Measurements from ENCODE around the gene CDH22.

Gene CDH22

DNA sequence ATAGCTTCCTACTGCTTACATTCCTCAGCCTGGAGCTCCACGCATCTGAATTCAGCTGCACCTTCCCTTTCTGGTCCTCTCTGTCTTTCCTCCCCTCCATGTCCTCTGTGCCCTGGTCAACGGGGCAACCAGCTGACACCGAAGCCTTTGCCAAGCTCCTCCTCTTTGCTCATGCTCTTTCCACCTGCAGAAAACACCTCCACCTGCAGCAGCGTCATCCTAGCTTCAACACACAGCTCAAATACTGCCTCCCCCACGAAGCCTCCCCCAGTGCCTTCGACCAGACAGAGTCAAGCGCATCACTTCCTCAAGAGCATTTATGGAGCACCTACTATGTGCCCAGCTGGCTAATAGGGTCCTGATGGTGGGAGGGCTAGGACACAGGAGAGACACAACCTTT, 9.2 kb downstream of the CDH22 start:
- no peak for DNase-seq (ENCODE audit: low read depth in 3 of 3)

DNA sequence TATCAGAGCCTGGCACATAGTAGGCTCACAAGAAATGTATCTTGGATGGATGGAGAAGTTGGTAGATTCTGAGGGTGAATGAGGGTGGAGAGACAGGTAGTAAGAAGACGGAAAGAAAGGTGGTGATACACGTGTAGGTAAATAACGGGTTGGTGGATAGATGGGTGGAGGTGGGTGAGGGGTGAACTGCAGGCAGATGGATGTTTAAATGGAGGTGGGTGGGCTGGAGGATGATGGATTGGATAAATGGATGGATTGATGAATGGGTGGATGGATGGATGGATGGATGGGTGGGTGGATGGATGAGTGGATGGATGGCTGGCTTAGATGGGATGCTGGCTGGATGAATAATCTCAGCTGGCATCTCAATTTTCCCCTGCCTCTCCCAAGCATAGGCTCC, 9.9 kb downstream of the CDH22 start:
- DNase-seq (ENCODE audit: low read depth in 3 of 3): no peak

DNA sequence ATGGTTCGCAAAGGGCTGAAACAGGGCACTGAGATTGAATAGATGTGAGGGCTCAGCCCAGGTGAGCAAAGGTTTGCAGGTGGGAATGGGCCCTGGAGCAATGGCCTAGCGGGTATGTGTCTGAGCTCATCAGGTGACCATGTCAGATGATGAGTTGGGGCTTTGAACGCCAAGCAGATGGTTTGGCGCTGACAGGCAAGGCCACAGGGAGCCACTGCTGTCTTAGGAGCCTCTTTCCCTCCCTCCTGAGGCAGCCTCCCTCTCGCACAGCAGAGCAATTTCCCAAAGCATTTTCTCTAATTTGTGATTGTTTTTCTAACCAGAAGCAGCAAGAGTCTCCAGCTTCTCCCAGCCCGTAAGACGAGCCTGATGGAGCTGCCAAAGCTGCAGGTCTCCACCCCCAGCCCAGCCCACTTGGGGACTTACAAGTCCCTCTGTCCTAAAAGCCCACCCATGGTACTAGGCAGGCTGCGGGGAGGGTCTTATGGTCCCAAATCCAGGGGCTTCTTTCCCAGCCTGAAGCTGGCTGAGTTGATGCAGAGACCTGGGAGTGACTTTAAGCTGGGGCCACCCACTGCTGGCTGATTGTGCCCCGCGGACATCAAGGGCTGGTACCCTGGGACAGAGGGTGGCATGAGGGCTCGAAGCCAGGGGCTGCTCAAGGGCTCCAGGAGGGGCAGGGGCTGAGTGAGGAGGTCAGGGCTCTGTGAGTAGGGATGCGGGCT, 11.6 kb downstream of the CDH22 start:
- no peak for DNase-seq (ENCODE audit: low read depth in 3 of 3)

GRCh38 chr20:46293084-46293483, 15.2 kb downstream of the CDH22 start:
- DNase-seq (ENCODE audit: low read depth in 3 of 3): no peak

DNA sequence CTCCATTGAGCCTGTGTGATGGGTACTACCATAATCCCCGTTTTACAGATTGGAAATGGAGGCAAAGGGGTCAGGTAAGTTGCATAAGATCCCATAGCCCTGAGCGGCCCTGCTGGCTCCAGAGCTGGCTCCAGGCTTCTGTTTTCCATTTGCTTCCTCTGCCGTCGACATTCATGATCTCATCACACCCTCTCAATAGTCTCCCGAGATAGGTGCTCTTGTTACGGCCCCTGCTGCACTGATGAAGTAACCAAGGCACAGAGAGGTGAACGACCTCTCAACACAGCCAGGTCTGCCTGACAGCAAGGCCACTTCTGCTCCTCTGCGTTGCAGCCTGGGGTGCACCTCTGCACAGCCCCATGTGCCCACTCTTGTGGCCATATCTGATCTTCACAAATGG, 16.9 kb downstream of the CDH22 start:
- no peak for DNase-seq (ENCODE audit: low read depth in 3 of 3)

DNA sequence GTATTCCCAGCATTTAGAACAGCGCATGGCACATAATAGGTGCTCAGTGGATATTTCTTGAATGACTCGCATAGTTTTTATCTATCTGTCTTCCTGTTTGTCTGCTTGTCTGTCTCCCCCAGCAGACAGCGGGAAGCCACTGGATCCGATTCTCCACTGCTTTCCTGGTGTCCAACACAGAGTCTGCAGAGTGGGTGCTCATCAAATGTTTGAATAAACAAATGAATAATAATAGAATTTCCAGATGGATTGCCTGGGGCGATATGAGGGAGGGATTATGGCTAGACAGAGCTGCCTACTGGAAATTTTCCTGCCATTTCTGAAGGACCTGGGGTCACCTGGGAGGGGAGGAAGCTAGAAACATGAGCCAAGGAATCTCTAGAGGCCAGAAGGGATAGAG, 18.9 kb downstream of the CDH22 start:
- no peak for DNase-seq (ENCODE audit: low read depth in 3 of 3)

GRCh38 chr20:46286977-46287376, 21.3 kb downstream of the CDH22 start:
- DNase-seq (ENCODE audit: low read depth in 3 of 3): no peak

GRCh38 chr20:46286382-46286781, 21.9 kb downstream of the CDH22 start:
- no peak for DNase-seq (ENCODE audit: low read depth in 3 of 3)

DNA sequence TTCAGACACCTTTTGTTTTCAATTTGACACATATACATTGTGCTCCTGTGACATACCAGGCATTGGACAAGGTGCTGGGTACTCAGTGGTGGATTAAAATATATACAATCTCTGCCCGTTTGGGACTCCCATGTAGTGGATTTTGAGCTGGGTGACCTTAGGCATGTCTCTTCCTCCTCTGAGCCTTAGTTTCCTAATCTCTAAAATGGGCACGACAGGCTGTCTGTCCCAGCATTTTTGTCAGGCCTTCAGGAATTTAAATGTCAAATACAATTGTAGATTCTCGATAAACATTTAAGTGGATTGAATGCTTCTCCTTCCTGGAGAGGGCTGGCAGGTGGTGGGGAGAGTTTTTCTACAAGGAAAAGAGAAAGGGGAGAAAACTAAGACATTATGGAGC, 22.6 kb downstream of the CDH22 start:
- DNase-seq (ENCODE audit: low read depth in 3 of 3): no peak

- no peak for DNase-seq (ENCODE audit: low read depth in 3 of 3)
These were observed 23.2 kb downstream of the CDH22 start for GRCh38 chr20:46285072-46285471.

DNA sequence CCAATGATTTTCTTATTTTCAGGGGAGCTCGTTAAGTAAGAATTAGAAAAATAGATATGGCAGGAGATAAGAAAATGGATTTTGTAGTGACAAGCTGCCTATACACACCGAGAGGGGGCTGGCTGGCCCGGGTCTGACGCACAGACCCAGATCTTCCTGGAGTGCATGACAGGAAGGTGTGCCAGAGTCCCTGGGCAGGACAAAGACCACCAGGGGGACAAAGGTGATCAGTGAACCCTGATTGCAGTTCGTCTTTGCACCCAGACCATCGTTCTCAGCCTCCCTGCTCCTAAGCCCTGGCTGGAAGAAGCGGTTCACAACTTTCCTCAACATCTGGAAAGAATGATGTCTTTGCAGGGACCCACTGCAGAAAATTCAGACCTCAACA, 24.3 kb downstream of the CDH22 start:
- DNase-seq (ENCODE audit: low read depth in 3 of 3): no peak

DNA sequence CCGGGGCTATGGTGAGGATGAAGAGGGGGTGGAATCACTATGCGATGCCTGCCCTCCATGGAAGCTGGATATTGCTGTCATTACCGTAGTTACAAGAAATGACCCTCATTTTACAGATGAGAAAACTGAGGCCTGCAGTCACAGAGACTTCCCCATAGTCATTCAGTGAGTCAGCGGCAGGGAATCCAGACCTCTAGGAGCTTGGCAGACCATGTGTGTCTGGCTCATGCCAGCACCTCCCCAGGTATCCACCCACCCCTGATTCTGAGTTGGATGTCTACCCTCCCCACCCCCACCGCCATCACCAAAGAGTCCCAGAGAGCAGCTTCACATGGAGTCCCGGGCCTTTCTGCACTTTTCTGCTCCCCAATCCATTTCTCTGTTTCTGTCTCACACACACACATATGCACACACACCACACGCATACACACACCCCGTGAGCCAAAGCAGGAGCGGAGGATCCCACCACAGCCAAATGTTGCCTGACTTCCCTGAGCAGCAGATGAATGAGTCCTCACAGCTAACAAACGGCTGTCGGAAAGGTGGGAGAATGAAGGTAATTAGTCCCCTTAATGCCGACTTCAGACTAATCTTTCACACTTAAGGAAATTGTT, 24.8 kb downstream of the CDH22 start:
- no peak for DNase-seq (ENCODE audit: low read depth in 3 of 3)

DNA sequence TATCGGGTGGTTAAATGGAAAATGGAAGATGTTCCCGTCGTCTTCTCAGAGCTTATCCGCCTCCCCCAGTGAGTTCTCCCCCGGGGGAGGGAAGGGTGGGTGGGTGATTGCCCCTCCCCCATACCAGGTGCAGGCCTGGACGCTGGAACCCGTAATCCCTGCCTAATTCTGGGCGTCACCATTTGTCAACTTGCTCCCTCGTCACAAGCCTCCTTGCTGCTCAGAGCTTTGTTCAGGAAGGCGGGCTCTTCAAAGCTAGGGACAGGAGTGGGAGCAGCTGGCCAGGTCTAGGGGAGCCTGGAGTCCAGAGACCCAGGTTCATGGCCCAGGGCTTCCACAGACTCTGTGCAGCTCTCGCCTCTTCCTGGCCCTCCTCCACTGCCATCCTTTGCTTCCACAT, 25.6 kb downstream of the CDH22 start:
- DNase-seq (ENCODE audit: low read depth in 3 of 3): no peak

DNA sequence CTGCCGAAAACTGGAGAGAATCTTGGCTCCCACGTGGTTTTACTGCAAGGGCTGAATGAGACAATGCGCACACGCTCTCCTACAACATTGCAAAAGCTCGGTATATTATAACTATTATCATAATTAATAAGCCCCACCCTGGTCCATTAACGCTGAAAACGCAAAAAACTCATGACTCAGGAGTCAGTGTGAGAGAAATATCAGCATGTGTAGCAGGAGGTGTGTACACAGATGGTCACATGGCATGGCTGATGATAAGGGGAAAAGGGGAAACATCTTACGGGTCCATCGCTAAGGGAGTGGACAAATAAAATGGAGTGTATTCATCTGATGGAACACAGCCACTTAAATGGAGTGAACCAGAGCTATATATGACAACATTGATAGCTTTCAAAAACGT, 29.2 kb downstream of the CDH22 start:
- DNase-seq (ENCODE audit: low read depth in 3 of 3): no peak

GRCh38 chr20:46277602-46278001, 30.7 kb downstream of the CDH22 start:
- no peak for DNase-seq (ENCODE audit: low read depth in 3 of 3)

DNA sequence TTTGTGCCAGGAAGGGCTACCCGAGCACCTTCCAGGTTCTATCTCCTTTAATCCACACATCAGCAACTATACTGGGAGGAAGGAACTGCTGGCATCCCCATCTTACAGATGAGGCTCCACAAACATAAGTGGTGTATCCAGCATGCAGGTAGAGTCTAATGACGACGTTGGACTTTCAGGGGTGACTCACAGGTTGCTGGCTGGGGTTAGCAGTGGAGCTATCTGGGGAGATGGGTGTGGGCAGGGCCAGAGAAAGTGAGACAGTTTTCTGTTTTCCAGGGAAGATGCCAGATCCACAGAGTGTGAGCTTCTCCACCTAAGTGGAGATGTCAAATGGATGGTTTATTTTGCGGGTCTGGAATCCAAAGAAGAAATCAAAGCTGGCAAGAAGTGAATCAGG, 31.8 kb downstream of the CDH22 start:
- no peak for DNase-seq (ENCODE audit: low read depth in 3 of 3)

DNA sequence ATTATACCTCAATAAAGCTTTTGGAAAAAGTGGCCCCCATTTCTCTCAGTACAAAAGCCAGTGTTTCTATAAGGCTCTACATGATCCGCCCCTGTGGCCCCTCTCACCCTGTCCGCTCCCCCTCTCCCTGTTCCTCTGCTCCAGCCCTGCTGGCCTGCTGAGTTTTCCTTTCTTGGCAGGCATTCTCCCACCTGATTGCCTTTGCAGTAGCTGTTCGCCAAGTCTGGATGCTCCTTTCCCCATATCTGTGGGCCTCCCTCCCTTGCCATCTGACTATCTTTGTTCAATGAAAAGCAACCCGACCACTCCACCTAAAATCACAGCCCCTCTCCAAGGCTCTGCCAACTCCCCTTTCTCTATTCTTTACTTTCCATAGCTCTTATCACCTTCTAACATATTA, 33.2 kb downstream of the CDH22 start:
- DNase-seq (ENCODE audit: low read depth in 3 of 3): no peak

DNA sequence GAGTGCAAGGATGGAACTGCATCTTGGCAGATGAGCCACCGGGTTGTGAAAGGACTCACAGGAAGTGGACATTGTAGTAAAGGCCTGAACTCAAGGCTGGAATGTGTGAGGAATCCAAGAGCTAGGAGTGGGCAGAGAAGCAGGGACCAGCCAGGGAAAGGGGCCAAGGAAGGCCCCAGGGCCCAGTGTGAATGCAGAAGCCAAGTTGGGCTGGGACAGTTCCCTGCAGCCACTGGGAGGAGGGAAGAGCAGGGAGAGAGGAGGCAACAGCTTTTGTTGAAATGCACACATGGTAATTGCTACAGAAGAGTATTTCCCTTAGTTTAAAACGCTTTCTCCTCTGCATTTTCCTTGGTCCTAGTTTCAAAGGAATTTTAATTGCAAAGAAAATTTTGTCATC, 34.6 kb downstream of the CDH22 start:
- DNase-seq (ENCODE audit: low read depth in 3 of 3): no peak

DNA sequence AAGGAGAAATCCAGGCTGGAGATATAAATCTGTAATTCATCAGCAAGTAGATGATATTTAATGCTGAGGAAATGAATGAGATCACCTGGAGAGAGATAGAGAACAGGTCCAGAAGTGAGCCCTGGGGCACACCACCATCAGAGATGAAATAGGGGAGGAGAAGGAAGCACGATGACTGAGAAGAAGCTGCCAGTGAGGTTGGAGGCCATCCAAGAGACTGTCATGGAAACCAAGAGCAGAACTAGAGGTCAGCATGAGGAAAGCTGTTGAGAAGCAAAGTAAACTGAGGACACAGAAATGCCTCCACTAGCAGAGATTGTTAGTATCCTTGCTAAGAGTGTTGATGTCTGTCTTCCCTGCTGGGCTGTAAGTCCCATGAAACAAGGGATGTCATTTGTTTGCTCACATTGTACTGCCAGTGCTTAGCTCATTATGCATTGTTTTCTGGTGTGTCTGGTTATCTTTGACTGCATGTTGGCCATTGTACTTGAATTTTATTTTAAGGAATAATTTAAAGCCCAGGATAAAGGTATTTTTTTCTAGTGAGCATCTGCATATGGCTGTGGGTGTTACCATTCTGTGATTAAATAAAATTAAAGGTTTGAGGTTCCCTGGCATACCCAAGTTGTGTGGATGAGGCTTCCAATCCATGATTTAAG, 35.8 kb downstream of the CDH22 start:
- DNase-seq (ENCODE audit: low read depth in 3 of 3): no peak

GRCh38 chr20:46270977-46271744, 37.1 kb downstream of the CDH22 start:
- no peak for DNase-seq (ENCODE audit: low read depth in 3 of 3)

GRCh38 chr20:46269372-46269771, 38.9 kb downstream of the CDH22 start:
- DNase-seq (ENCODE audit: low read depth in 3 of 3): no peak

GRCh38 chr20:46268662-46269061, 39.6 kb downstream of the CDH22 start:
- no peak for DNase-seq (ENCODE audit: low read depth in 3 of 3)

Measured in stimulated activated CD4-positive, alpha-beta T cell treated with anti-CD3 and anti-CD28 coated beads, TNF-alpha, amount 100 ng/mL, for 4 hours (primary cell).